Lung (tissue), 12 donors: ENCODE data around the gene C9orf50. TPM values are rescaled to one million over a fixed set of nuclear protein-coding genes. Genes with fewer than 3 reads are reported as not detected.

Source experiments
- ATAC-seq: fragments of 200-7000 bp; cut with Tn5 transposase; one replicate; pipeline ENCODE4 v1.9.1; 2020; ENCODE audit warnings: moderate number of reproducible peaks; ENCODE audit not compliant: insufficient read depth, low FRiP score
- DNase-seq, 3 donors: peaks; one replicate each; pipeline ENCODE4 v3.0.0-alpha.2; 2013 to 2017
- H3K27ac ChIP-seq, 2 donors: one replicate each; pipeline ENCODE4 v1.5.1; 2013; ENCODE audit warnings: mild to moderate bottlenecking in 2 of 2, moderate library complexity in 2 of 2, control low read depth in 1 of 2, inconsistent platforms in 1 of 2, low read depth in 1 of 2, low read length in 1 of 2
- H3K27me3 ChIP-seq, 3 donors: one replicate each; pipeline ENCODE4 v1.5.1; 2013; ENCODE audit warnings: low read length in 2 of 3; ENCODE audit not compliant: control insufficient read depth in 3 of 3, insufficient read depth in 3 of 3
- H3K36me3 ChIP-seq, 4 donors: one replicate each; pipeline ENCODE4 v1.5.1; 2013; ENCODE audit warnings: low read length in 4 of 4, mild to moderate bottlenecking in 1 of 4, moderate library complexity in 1 of 4; ENCODE audit not compliant: control insufficient read depth in 4 of 4, insufficient read depth in 4 of 4
- H3K4me1 ChIP-seq, 5 donors: one replicate each; pipeline ENCODE4 v1.5.1; 2013; ENCODE audit warnings: low read length in 5 of 5, mild to moderate bottlenecking in 2 of 5, moderate library complexity in 1 of 5; ENCODE audit not compliant: control insufficient read depth in 5 of 5, insufficient read depth in 5 of 5
- H3K4me3 ChIP-seq: one replicate; pipeline ENCODE4 v1.5.1; 2013; ENCODE audit warnings: mild to moderate bottlenecking, control low read depth, moderate library complexity
- H3K9ac ChIP-seq, 2 donors: one replicate each; pipeline ENCODE4 v1.5.1; 2013; ENCODE audit warnings: low read length in 2 of 2, control low read depth in 1 of 2; ENCODE audit not compliant: insufficient read depth in 1 of 2
- H3K9me3 ChIP-seq, 4 donors: one replicate each; pipeline ENCODE4 v1.5.1; 2013; ENCODE audit warnings: low read length in 3 of 4, mild to moderate bottlenecking in 1 of 4, moderate library complexity in 1 of 4; ENCODE audit not compliant: control insufficient read depth in 4 of 4, insufficient read depth in 3 of 4
- CTCF ChIP-seq: IDR thresholded peaks from 2 replicates; pipeline ENCODE4 v1.5.1; 2012; ENCODE audit warnings: mild to moderate bottlenecking; ENCODE audit errors: control extremely low read depth, extremely low read depth
- WGBS, 2 donors: extraction: QIAGEN DNeasy Blood & Tissue Kit; methylation state at CpG; one replicate each; pipeline ENCODE4 v1.1.7; 2013; 5-methylcytosine and 5-hydroxymethylcytosine counted together
- polyA plus RNA-seq, 2 donors: library from polyadenylated mRNA; stranded (reverse); fragments of 200-250 nt; gene quantifications; one replicate each; pipeline ENCODE4 v1.2.1, GENCODE V29; 2013
- total RNA-seq, 2 donors: library from RNA; depleted of rRNA in 1 of 2; stranded (reverse); fragments of >200 nt in 1 of 2; gene quantifications; one replicate each; pipeline ENCODE4 v1.2.1, GENCODE V29; 2014 to 2021
- donor health status: control.
- donor health status: control.
- donor health status: Bipolar disorder and iron deficiency.
- donor health status: healthy.
- donor health status: DM: yes; HTN: yes; CAD: no.

The C9orf50 gene
- total and polyA plus RNA-seq, 4 donors = 0.15 to 0.28 TPM; not detected in 2

- Histone ChIP-seq H3K9me3 (no peaks in the 10 kb centered on the region), H3K36me3 (no peaks in the 10 kb centered on the region), H3K27ac (peak overlapping the region in 1 of 2 donors; percentile 87), H3K4me1 (peaks cover 0 to 42% (median 23%) of the 10 kb centered on the region in 5 donors), H3K9ac (peak overlapping the region in 1 of 2 donors; percentile 32), H3K4me3 (no peak overlapping the region), H3K27me3 (no peaks in the 10 kb centered on the region)
- WGBS, 2 donors = 78% methylated on average over 15 of the region's 15 CpGs
- DNase-seq (no peak), ATAC-seq (no peak)
- no peak for TF ChIP-seq CTCF
These were observed 14.5 kb downstream of the C9orf50 start for GRCh38 chr9:129606161-129607026.

DNA sequence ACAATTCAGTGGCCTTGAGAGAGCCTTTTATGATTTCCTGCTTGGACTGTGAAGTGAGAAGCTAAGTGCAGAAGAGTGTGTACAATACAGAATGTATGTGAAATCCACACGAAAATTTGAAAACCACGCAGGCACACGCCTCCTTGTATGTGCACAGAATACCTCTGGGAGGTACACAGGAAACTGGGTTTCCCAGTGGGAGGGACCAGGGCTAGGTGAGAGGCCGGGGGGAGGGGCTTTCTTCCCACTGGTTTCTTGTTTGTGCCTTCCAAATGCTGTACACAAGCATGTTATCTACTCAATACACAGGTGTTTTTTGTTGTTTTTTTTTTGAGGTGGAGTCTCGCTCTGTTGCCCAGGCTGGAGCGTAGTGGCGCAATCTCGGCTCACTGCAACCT is 16.1 kb downstream of the C9orf50 start:
- Histone ChIP-seq H3K27me3 (no peaks in the 10 kb centered on the region), H3K9ac (no peak overlapping the region), H3K9me3 (no peaks in the 10 kb centered on the region), H3K4me1 (peaks cover 0 to 33% (median 16%) of the 10 kb centered on the region in 5 donors), H3K27ac (no peak overlapping the region), H3K4me3 (no peak overlapping the region), H3K36me3 (no peaks in the 10 kb centered on the region)
- TF ChIP-seq CTCF = no peak
- 56 to 60% methylated on average over 8 of the region's 8 CpGs for WGBS, 2 donors
- DNase-seq = no peak
- no peak for ATAC-seq

DNA sequence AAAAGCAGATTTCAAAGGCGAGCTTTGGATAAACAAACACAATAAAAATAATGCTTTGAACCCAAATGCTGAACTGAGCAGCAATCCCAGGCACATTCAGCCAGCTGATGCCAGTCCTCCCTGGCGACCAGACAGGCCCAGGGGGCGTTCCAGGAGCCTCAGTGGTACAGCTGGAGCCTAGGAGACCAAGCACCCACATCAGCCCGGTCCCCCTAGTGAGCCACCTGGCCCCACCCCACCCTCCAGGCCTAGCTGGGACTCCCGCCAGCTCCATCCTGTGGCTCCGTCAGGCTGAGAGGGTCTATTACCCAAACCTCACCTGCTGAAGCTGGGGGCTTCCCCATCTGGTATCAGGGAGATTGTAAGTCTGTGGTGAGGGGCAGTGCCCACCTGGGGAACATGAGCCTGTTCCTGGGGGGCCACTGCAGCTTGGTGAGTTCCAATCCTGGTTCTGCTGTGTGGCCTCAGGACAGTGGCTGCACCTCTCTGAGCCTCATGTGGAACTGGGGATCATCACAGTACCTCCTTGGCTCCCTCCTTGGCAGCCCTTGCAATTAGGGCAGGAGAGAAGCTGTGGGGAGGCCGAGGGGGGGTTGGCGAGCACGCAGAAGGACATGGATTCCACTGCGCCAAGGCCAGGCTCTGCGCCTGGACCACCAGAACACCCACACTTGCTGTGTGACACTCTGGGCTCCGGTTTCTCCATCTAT is 16.7 kb downstream of the C9orf50 start:
- Histone ChIP-seq H3K27me3 (no peaks in the 10 kb centered on the region), H3K27ac (no peak overlapping the region), H3K9ac (no peak overlapping the region), H3K9me3 (no peaks in the 10 kb centered on the region), H3K4me1 (peaks cover 0 to 31% (median 14%) of the 10 kb centered on the region in 5 donors), H3K4me3 (no peak overlapping the region), H3K36me3 (no peaks in the 10 kb centered on the region)
- no peak for ATAC-seq
- TF ChIP-seq CTCF = no peak
- peak in 1 of 3 donors; percentile 47 for DNase-seq
- 80 to 84% methylated on average over 12 of the region's 12 CpGs for WGBS, 2 donors
